Trophoblast cell (in vitro differentiated cells and primary cell): ENCODE data around the gene USP51.

Experiments
- DNase-seq, 2 donors: peaks; one replicate each; pipeline ENCODE4 v3.0.0-alpha.2; 2016
- H2AFZ ChIP-seq: 2 replicates; pipeline ENCODE4 v1.6.1; 2013; ENCODE audit warnings: low read length, moderate library complexity, mild to moderate bottlenecking; ENCODE audit not compliant: insufficient read depth, poor library complexity
- H2AK5ac ChIP-seq: 2 replicates; pipeline ENCODE4 v1.6.1; 2013; ENCODE audit warnings: mild to moderate bottlenecking, low read length
- H2BK120ac ChIP-seq: 2 replicates; pipeline ENCODE4 v1.6.1; 2013; ENCODE audit warnings: low read length, mild to moderate bottlenecking, moderate library complexity; ENCODE audit not compliant: insufficient read depth, poor library complexity
- H2BK12ac ChIP-seq: 2 replicates; pipeline ENCODE4 v1.6.1; 2013; ENCODE audit warnings: mild to moderate bottlenecking, low read length, moderate library complexity
- H2BK5ac ChIP-seq: 2 replicates; pipeline ENCODE4 v1.6.1; 2013; ENCODE audit warnings: low read length, low read depth, moderate library complexity, mild to moderate bottlenecking; ENCODE audit not compliant: poor library complexity
- H3K14ac ChIP-seq: 2 replicates; pipeline ENCODE4 v1.6.1; 2013; ENCODE audit warnings: mild to moderate bottlenecking, low read length
- H3K18ac ChIP-seq: 2 replicates; pipeline ENCODE4 v1.6.1; 2013; ENCODE audit warnings: mild to moderate bottlenecking, low read length
- H3K23ac ChIP-seq: 2 replicates; pipeline ENCODE4 v1.6.1; 2013; ENCODE audit warnings: low read length
- H3K27ac ChIP-seq: 2 replicates; pipeline ENCODE4 v1.5.1; 2013; ENCODE audit warnings: low read depth, mild to moderate bottlenecking, inconsistent platforms, low read length, moderate library complexity
- H3K27me3 ChIP-seq: 2 replicates; pipeline ENCODE4 v1.6.1; 2013; ENCODE audit warnings: inconsistent platforms, mild to moderate bottlenecking, low read length, moderate library complexity; ENCODE audit not compliant: insufficient read depth
- H3K36me3 ChIP-seq, 2 experiments: 1 replicate in 1 of 2; 2 replicates in 1 of 2; pipeline ENCODE4 v1.6.1; 2013; ENCODE audit warnings: low read length in 2 of 2, mild to moderate bottlenecking in 2 of 2, moderate library complexity in 1 of 2; ENCODE audit not compliant: insufficient read depth in 2 of 2, control insufficient read depth in 1 of 2
- H3K4ac ChIP-seq: 2 replicates; pipeline ENCODE4 v1.6.1; 2013; ENCODE audit warnings: low read depth, mild to moderate bottlenecking, low read length, moderate library complexity
- H3K4me1 ChIP-seq, 2 experiments: 1 replicate in 1 of 2; 2 replicates in 1 of 2; pipeline ENCODE4 v1.6.1; 2013; ENCODE audit warnings: low read length in 2 of 2, mild to moderate bottlenecking in 2 of 2, moderate library complexity in 1 of 2; ENCODE audit not compliant: insufficient read depth in 2 of 2, control insufficient read depth in 1 of 2
- H3K4me2 ChIP-seq: 2 replicates; pipeline ENCODE4 v1.6.1; 2013; ENCODE audit warnings: inconsistent platforms, mild to moderate bottlenecking, low read length, moderate library complexity
- H3K4me3 ChIP-seq: 2 replicates; pipeline ENCODE4 v1.5.1; 2013; ENCODE audit warnings: mild to moderate bottlenecking, low read depth, low read length, inconsistent platforms
- H3K79me1 ChIP-seq: one replicate; pipeline ENCODE4 v1.6.1; 2013; ENCODE audit warnings: low read length
- H3K79me2 ChIP-seq: 2 replicates; pipeline ENCODE4 v1.6.1; 2013; ENCODE audit warnings: low read length, mild to moderate bottlenecking; ENCODE audit not compliant: control insufficient read depth, insufficient read depth, poor library complexity
- H3K9ac ChIP-seq: 2 replicates; pipeline ENCODE4 v1.6.1; 2013; ENCODE audit warnings: mild to moderate bottlenecking, low read length
- H3K9me3 ChIP-seq: 2 replicates; pipeline ENCODE4 v1.6.1; 2013; ENCODE audit warnings: low read depth, mild to moderate bottlenecking, control low read depth, inconsistent platforms, low read length; ENCODE audit not compliant: insufficient read depth
- H4K12ac ChIP-seq: 2 replicates; pipeline ENCODE4 v1.6.1; 2013; ENCODE audit warnings: low read depth, mild to moderate bottlenecking, low read length, moderate library complexity
- H4K8ac ChIP-seq: 2 replicates; pipeline ENCODE4 v1.6.1; 2013; ENCODE audit warnings: low read depth, mild to moderate bottlenecking, low read length, moderate library complexity
- H4K91ac ChIP-seq: one replicate; pipeline ENCODE4 v1.6.1; 2013; ENCODE audit warnings: low read depth, mild to moderate bottlenecking, low read length, moderate library complexity
- WGBS: extraction: QIAGEN DNeasy Blood & Tissue Kit; methylation state at CpG from one replicate; pipeline ENCODE4 v1.1.7; 2013; ENCODE audit warnings: missing lambda C conversion rate; ENCODE audit not compliant: insufficient read length, insufficient coverage; ENCODE audit errors: extremely low coverage; 5-methylcytosine and 5-hydroxymethylcytosine counted together

Gene USP51

DNA sequence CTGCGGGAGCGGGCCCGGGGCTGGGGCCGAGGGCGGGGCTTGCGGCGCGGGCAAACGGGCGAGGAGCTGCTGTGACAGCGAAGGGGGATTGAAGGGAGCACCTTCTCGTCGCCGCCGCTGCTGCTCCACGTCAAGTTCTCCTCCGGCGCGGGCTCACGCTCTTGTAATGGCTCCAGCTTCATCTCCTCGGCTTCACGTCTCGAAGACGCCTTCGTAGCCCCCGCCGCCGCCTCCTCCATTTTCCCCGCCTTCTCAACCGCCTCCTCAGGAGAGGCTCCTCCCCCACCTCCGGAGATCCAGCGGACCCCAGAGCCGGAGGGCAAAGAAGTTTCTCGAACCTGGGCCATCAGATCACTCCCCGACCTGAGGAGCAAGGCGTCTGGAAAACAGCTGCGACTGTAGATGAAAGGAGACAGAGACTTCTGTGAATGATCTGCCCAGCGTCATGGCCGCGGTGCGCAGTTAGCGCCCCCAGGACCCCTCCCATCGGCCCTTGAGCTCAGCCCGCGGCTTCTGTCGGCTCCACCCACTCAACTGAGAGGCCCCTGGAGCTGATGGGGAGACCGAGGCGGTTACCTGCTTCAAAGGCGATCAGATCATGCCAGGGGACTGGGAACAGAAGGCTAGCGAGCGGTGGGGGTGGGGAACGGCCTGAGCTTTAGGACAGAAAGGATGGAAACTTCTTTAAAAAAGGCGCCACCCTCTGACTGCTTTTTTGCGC is 895 bp downstream of the USP51 start:
- Histone ChIP-seq H3K23ac (no peak overlapping the region), H3K14ac (peak overlapping the region; percentile 84), H2BK12ac (peak overlapping the region; percentile 64), H2BK120ac (peak overlapping the region; percentile 66), H2AK5ac (no peak overlapping the region), H3K79me1 (peaks cover 18% of the 10 kb centered on the region), H3K4me2 (peak overlapping the region; percentile 66), H2AFZ (peak overlapping the region; percentile 90), H4K8ac (peak overlapping the region; percentile 84), H3K4me3 (peak overlapping the region; percentile 76), H3K27me3 (no peaks in the 10 kb centered on the region), H3K9me3 (no peaks in the 10 kb centered on the region), H4K91ac (peak overlapping the region; percentile 77), H3K18ac (peak overlapping the region; percentile 90), H3K4me1 (no peaks in the 10 kb centered on the region), H3K27ac (peak overlapping the region; percentile 82), H4K12ac (peak overlapping the region; percentile 52), H3K79me2 (peaks cover 4% of the 10 kb centered on the region), H3K36me3 (peaks cover 2 to 7% of the 10 kb centered on the region in 2 experiments), H3K4ac (peak overlapping the region; percentile 79), H2BK5ac (peak overlapping the region; percentile 4), H3K9ac (peak overlapping the region; percentile 72)
- DNase-seq, result peak; percentile 49
- no CpG with 5 or more reads among the region's 54 CpGs for WGBS

GRCh38 chrX:55488006-55488592 is 1.5 kb downstream of the USP51 start:
- Histone ChIP-seq H2AFZ (no peak overlapping the region), H3K27ac (no peak overlapping the region), H3K9ac (peak overlapping the region; percentile 63), H4K8ac (peak overlapping the region; percentile 48), H2AK5ac (no peak overlapping the region), H3K36me3 (peaks cover 2 to 7% of the 10 kb centered on the region in 2 experiments), H4K91ac (no peak overlapping the region), H3K27me3 (no peaks in the 10 kb centered on the region), H2BK120ac (no peak overlapping the region), H3K4me3 (peak overlapping the region; percentile 32), H3K79me2 (peaks cover 4% of the 10 kb centered on the region), H2BK12ac (no peak overlapping the region), H3K9me3 (no peaks in the 10 kb centered on the region), H3K14ac (no peak overlapping the region), H3K18ac (no peak overlapping the region), H2BK5ac (no peak overlapping the region), H4K12ac (no peak overlapping the region), H3K4me1 (no peaks in the 10 kb centered on the region), H3K4ac (no peak overlapping the region), H3K4me2 (peak overlapping the region; percentile 73), H3K79me1 (peaks cover 18% of the 10 kb centered on the region), H3K23ac (no peak overlapping the region)
- DNase-seq, result no peak
- no CpG with 5 or more reads among the region's 23 CpGs for whole genome bisulfite sequencing

DNA sequence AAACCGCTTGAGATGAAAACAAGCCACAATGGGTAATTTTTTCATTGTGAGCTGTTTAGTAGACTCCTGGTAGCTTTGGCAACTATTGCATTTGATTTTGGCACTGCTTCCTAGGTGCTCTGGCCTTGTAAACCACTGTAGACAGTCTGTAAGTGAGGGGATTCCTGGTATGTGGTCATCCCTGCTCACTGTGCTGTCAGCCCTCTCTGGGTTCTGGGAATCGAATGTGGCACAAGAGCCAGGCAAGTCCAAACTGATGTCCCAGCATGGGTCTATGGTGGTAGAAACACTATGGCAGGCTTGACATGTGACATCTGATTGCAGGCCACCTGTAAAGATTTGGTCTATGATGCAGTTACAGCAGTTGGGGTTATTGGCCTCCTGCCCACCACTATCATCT is 2.5 kb downstream of the USP51 start:
- peaks cover 4% of the 10 kb centered on the region for H3K79me2 ChIP-seq
- no peak overlapping the region for H2AK5ac ChIP-seq
- WGBS, result no CpG with 5 or more reads among the region's 2 CpGs

DNA sequence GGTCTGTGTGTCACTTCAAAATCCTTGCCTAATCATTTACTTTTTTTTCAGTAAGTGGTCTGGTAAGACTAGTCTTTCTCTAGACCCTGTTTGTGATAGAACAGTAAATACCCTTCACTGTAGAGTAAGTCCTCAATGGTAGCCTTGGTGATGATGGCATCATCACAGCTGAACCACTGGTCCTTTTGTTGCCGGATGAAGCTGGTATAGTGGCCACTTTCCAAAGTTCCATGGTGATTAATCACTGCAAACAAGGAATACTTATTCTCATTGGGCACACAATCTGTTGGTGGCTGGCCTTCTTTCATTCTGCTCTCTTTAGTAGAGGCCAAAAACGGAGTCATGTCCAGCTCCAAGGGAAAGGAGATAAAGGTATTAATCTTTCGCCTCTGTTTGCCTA is 2.9 kb downstream of the USP51 start:
- no peak overlapping the region for H4K8ac ChIP-seq
- no peaks in the 10 kb centered on the region for H3K4me1 ChIP-seq
- peaks cover 4% of the 10 kb centered on the region for H3K79me2 ChIP-seq
- no peak overlapping the region for H2BK12ac ChIP-seq
- H2BK120ac ChIP-seq, result no peak overlapping the region
- H3K4ac ChIP-seq, result no peak overlapping the region
- no peak for DNase-seq
- peaks cover 2 to 7% of the 10 kb centered on the region in 2 experiments for H3K36me3 ChIP-seq
- peaks cover 18% of the 10 kb centered on the region for H3K79me1 ChIP-seq
- H3K18ac ChIP-seq, result no peak overlapping the region
- WGBS, result no CpG with 5 or more reads among the region's 3 CpGs
- H4K91ac ChIP-seq, result no peak overlapping the region
- H4K12ac ChIP-seq, result no peak overlapping the region
- H3K4me3 ChIP-seq, result no peak overlapping the region
- H3K14ac ChIP-seq, result no peak overlapping the region
- H3K9ac ChIP-seq, result no peak overlapping the region
- no peak overlapping the region for H3K4me2 ChIP-seq
- H2AK5ac ChIP-seq, result no peak overlapping the region
- no peak overlapping the region for H2BK5ac ChIP-seq
- H2AFZ ChIP-seq, result no peak overlapping the region
- no peak overlapping the region for H3K23ac ChIP-seq
- no peaks in the 10 kb centered on the region for H3K9me3 ChIP-seq
- H3K27me3 ChIP-seq, result no peaks in the 10 kb centered on the region
- no peak overlapping the region for H3K27ac ChIP-seq

More for the DNA sequence above, 2.5 kb downstream of the USP51 start:
- Histone ChIP-seq H3K23ac (no peak overlapping the region), H3K36me3 (peaks cover 2 to 7% of the 10 kb centered on the region in 2 experiments), H3K14ac (no peak overlapping the region), H3K9me3 (no peaks in the 10 kb centered on the region), H4K91ac (no peak overlapping the region), H3K4me3 (no peak overlapping the region), H2BK120ac (no peak overlapping the region), H3K27ac (no peak overlapping the region), H2BK12ac (no peak overlapping the region), H4K8ac (no peak overlapping the region), H3K27me3 (no peaks in the 10 kb centered on the region), H3K4me1 (no peaks in the 10 kb centered on the region), H3K79me1 (peaks cover 18% of the 10 kb centered on the region), H3K4ac (no peak overlapping the region), H3K4me2 (no peak overlapping the region), H2AFZ (no peak overlapping the region), H3K9ac (no peak overlapping the region), H4K12ac (no peak overlapping the region), H3K18ac (no peak overlapping the region), H2BK5ac (no peak overlapping the region)
- no peak for DNase-seq
